ENCODE measurements around the gene BSND. TPM values are rescaled to one million over a fixed set of nuclear protein-coding genes. Genes with fewer than 3 reads are reported as not detected.

Gene BSND
- total and polyA plus RNA-seq, 2 experiments from 2014 or later, result not detected

- in situ Hi-C loops (cut with MboI), result no loop called here
Observed at GRCh38 chr1:54965624-54966340, 33.0 kb upstream of the BSND start.

GRCh38 chr1:54967372-54967771 is 31.4 kb upstream of the BSND start:
- no peaks in the 10 kb centered on the region for H4K20me1 ChIP-seq (ENCODE audit: insufficient read depth)
- no peak overlapping the region for H3K9ac ChIP-seq
- no peak overlapping the region for H3K4me3 ChIP-seq
- 55 to 57% methylated on average over 5 of the region's 5 CpGs for WGBS, 2 experiments (ENCODE audit: low coverage in 1 of 2, low lambda C conversion rate in 2 of 2, missing lambda C conversion rate in 2 of 2)
- DNase-seq, result peak; percentile 66
- no peak for TF ChIP-seq EZH2 (IDR thresholded peaks at IDR 0.05; ENCODE audit: insufficient read depth, poor library complexity, severe bottlenecking)
- no peak for TF ChIP-seq EZH2phosphoT487 (IDR thresholded peaks at IDR 0.05; ENCODE audit: insufficient read depth, low read depth)
- no peaks in the 10 kb centered on the region for H3K9me2 ChIP-seq (ENCODE audit: insufficient read depth)
- H3K4me2 ChIP-seq (ENCODE audit: unreplicated experiment), result no peak overlapping the region
- H3K9me3 ChIP-seq (ENCODE audit: low read depth), result no peaks in the 10 kb centered on the region
- 0 out of 2 replicates have a peak, but pooled peaks cover under 1% of the 10 kb centered on the region for H3F3A ChIP-seq (ENCODE audit: insufficient read depth)
- in situ Hi-C loops (cut with MboI), result no loop called here
- H3K4me1 ChIP-seq (ENCODE audit: insufficient read depth), result peaks cover 17% of the 10 kb centered on the region
- no peak overlapping the region for H3K27ac ChIP-seq
- no peak overlapping the region for H2AFZ ChIP-seq
- no peaks in the 10 kb centered on the region for H3K36me3 ChIP-seq (ENCODE audit: low read depth)
- H3K79me2 ChIP-seq (ENCODE audit: insufficient read depth), result no peaks in the 10 kb centered on the region
- H3K27me3 ChIP-seq (replicated peaks; ENCODE audit: insufficient read depth), result no peaks in the 10 kb centered on the region

More at GRCh38 chr1:54965624-54966340, 33.0 kb upstream of the BSND start:
- Histone ChIP-seq H3K9me3 (ENCODE audit: low read depth) (no peaks in the 10 kb centered on the region), H3F3A (ENCODE audit: insufficient read depth) (no peaks in the 10 kb centered on the region), H3K4me2 (ENCODE audit: unreplicated experiment) (no peak overlapping the region), H3K27ac (no peak overlapping the region), H3K27me3 (replicated peaks; ENCODE audit: insufficient read depth) (no peaks in the 10 kb centered on the region), H3K4me3 (no peak overlapping the region), H4K20me1 (ENCODE audit: insufficient read depth) (no peaks in the 10 kb centered on the region), H3K36me3 (ENCODE audit: low read depth) (no peaks in the 10 kb centered on the region), H3K4me1 (ENCODE audit: insufficient read depth) (peaks cover 9% of the 10 kb centered on the region), H3K9ac (no peak overlapping the region), H2AFZ (no peak overlapping the region), H3K79me2 (ENCODE audit: insufficient read depth) (no peaks in the 10 kb centered on the region), H3K9me2 (ENCODE audit: insufficient read depth) (no peaks in the 10 kb centered on the region)
- peak; percentile 74 for DNase-seq
- 50 to 59% methylated on average over 7 of the region's 7 CpGs for WGBS, 2 experiments (ENCODE audit: low coverage in 1 of 2, low lambda C conversion rate in 2 of 2, missing lambda C conversion rate in 2 of 2)
- TF ChIP-seq EZH2phosphoT487 (IDR thresholded peaks at IDR 0.05; ENCODE audit: insufficient read depth, low read depth), result no peak
- TF ChIP-seq EZH2 (IDR thresholded peaks at IDR 0.05; ENCODE audit: insufficient read depth, poor library complexity, severe bottlenecking), result no peak

- H3K36me3 ChIP-seq (ENCODE audit: low read depth), result no peaks in the 10 kb centered on the region
Observed at GRCh38 chr1:54968551-54968950, 30.2 kb upstream of the BSND start.

GRCh38 chr1:54969879-54970278 is 28.9 kb upstream of the BSND start:
- DNase-seq, result no peak
- H3K27me3 ChIP-seq (replicated peaks; ENCODE audit: insufficient read depth), result no peaks in the 10 kb centered on the region

More at GRCh38 chr1:54968551-54968950, 30.2 kb upstream of the BSND start:
- Histone ChIP-seq H3K9ac (no peak overlapping the region), H3K9me3 (ENCODE audit: low read depth) (no peaks in the 10 kb centered on the region), H3K4me2 (ENCODE audit: unreplicated experiment) (no peak overlapping the region), H3K27me3 (replicated peaks; ENCODE audit: insufficient read depth) (no peaks in the 10 kb centered on the region), H2AFZ (no peak overlapping the region), H3F3A (ENCODE audit: insufficient read depth) (peaks cover 11% of the 10 kb centered on the region), H3K4me1 (ENCODE audit: insufficient read depth) (peaks cover 28% of the 10 kb centered on the region), H3K79me2 (ENCODE audit: insufficient read depth) (no peaks in the 10 kb centered on the region), H3K4me3 (no peak overlapping the region), H3K9me2 (ENCODE audit: insufficient read depth) (no peaks in the 10 kb centered on the region), H4K20me1 (ENCODE audit: insufficient read depth) (no peaks in the 10 kb centered on the region), H3K27ac (no peak overlapping the region)
- WGBS, 2 experiments (ENCODE audit: low coverage in 1 of 2, low lambda C conversion rate in 2 of 2, missing lambda C conversion rate in 2 of 2), result 10 to 13% methylated on average over 4 of the region's 4 CpGs
- in situ Hi-C loops (cut with MboI), result no loop called here
- peak; percentile 44 for DNase-seq
- no peak for TF ChIP-seq EZH2phosphoT487 (IDR thresholded peaks at IDR 0.05; ENCODE audit: insufficient read depth, low read depth)
- TF ChIP-seq EZH2 (IDR thresholded peaks at IDR 0.05; ENCODE audit: insufficient read depth, poor library complexity, severe bottlenecking), result no peak

More at GRCh38 chr1:54969879-54970278, 28.9 kb upstream of the BSND start:
- no peaks in the 10 kb centered on the region for H3K36me3 ChIP-seq (ENCODE audit: low read depth)
- no peak overlapping the region for H2AFZ ChIP-seq
- no peaks in the 10 kb centered on the region for H3K9me2 ChIP-seq (ENCODE audit: insufficient read depth)
- no peak overlapping the region for H3K9ac ChIP-seq
- H4K20me1 ChIP-seq (ENCODE audit: insufficient read depth), result no peaks in the 10 kb centered on the region
- in situ Hi-C loops (cut with MboI), result no loop called here
- peaks cover 28% of the 10 kb centered on the region for H3K4me1 ChIP-seq (ENCODE audit: insufficient read depth)
- H3K4me3 ChIP-seq, result no peak overlapping the region
- no peak overlapping the region for H3K4me2 ChIP-seq (ENCODE audit: unreplicated experiment)
- H3K79me2 ChIP-seq (ENCODE audit: insufficient read depth), result no peaks in the 10 kb centered on the region
- H3K9me3 ChIP-seq (ENCODE audit: low read depth), result no peaks in the 10 kb centered on the region
- H3K27ac ChIP-seq, result no peak overlapping the region
- no peak for TF ChIP-seq EZH2 (IDR thresholded peaks at IDR 0.05; ENCODE audit: insufficient read depth, poor library complexity, severe bottlenecking)
- no peak for TF ChIP-seq EZH2phosphoT487 (IDR thresholded peaks at IDR 0.05; ENCODE audit: insufficient read depth, low read depth)
- 100% methylated on average over 1 of the region's 1 CpG for WGBS, 2 experiments (ENCODE audit: low coverage in 1 of 2, low lambda C conversion rate in 2 of 2, missing lambda C conversion rate in 2 of 2)
- H3F3A ChIP-seq (ENCODE audit: insufficient read depth), result peaks cover 24% of the 10 kb centered on the region

All from GM23248 (cell line).